ENCODE results near the gene MAPK7. TPM values are rescaled to one million over a fixed set of nuclear protein-coding genes. Genes with fewer than 3 reads are reported as not detected.

Gene MAPK7
- total RNA-seq, 2 experiments from 2014 or later = 25.1 to 27.1 TPM

DNA sequence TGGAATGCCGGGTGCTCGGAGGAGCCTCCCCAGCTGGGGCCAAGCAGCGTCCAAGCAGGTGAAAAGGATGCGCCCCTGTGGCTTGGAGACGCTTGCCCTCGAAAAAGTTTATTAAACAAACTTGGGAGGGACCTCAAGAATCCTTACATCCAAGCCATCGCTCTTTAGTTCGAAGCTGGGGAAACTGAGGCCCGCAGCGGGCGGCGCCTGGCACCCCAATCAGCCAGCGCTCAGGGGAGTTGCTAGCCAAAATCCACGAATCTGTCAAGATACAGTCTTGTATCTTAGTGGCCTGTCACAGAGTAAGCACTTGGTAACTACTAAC, 15.2 kb upstream of the MAPK7 start:
- TF ChIP-seq, protein P1, sequence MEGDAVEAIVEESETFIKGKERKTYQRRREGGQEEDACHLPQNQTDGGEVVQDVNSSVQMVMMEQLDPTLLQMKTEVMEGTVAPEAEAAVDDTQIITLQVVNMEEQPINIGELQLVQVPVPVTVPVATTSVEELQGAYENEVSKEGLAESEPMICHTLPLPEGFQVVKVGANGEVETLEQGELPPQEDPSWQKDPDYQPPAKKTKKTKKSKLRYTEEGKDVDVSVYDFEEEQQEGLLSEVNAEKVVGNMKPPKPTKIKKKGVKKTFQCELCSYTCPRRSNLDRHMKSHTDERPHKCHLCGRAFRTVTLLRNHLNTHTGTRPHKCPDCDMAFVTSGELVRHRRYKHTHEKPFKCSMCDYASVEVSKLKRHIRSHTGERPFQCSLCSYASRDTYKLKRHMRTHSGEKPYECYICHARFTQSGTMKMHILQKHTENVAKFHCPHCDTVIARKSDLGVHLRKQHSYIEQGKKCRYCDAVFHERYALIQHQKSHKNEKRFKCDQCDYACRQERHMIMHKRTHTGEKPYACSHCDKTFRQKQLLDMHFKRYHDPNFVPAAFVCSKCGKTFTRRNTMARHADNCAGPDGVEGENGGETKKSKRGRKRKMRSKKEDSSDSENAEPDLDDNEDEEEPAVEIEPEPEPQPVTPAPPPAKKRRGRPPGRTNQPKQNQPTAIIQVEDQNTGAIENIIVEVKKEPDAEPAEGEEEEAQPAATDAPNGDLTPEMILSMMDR (IDR thresholded peaks at IDR 0.05) = peak; percentile 11
- Mint-ChIP-seq H3K4me1 (ENCODE audit: low read depth) (peaks cover 5% of the 10 kb centered on the region), H3K4me3 (peak overlapping the region; percentile 81), H3K27me3 (peaks cover 4% of the 10 kb centered on the region), H3K27ac (peak overlapping the region; percentile 81), H3K9me3 (no peaks in the 10 kb centered on the region), H3K36me3 (ENCODE audit: low read depth) (no peaks in the 10 kb centered on the region)
- CTCF ChIA-PET = interaction anchor here (0.6 to 7.8 kb wide), 51 partner anchors 10 to 404 kb away, joined by 3 to 133 read pairs (median 4); partner anchors contain the start of genes ALDH3A2 and MAPK7
- ATAC-seq (no peak), DNase-seq (no peak)
- POLR2A ChIA-PET = interaction anchor here (0.7 to 1.4 kb wide), 6 partner anchors 15 to 400 kb away, joined by 3 to 6 read pairs (median 4); partner anchors contain the start of genes ALDH3A2 and MAPK7
- intact Hi-C loops (cut with micrococcal nuclease) = loop anchor here (2.0 kb wide), 1 partner anchor 84 kb away; no protein-coding TSS in a partner anchor

DNA sequence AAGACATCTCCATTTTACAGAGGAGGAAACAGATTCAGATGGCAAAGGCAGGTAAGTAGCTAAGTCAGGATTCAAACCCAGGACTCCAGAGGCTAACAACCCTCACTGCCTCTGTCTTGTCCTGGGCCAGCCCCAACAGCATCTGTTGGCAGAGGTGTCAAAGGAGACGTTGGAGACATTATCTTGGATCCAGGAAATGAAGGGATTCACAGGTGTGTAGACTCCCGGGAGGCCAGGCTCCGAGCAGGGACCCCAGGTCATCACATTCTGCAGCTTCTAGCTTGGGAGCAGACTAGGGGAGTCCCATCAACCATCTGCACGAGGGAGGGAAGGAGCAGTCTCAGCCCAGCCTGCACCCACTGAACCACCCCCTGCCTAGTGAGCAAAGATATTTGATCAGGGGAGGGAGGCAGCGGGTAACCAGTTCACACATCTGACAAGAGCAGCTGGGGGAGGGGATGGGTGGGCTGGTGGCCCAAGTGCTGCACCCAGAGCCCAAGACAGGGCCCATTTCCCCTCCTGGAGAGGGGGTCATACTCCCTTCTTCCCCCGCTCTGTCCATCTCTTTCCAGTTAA, 14.8 kb upstream of the MAPK7 start:
- Mint-ChIP-seq H3K4me1 (ENCODE audit: low read depth) (peaks cover 5% of the 10 kb centered on the region), H3K4me3 (peak overlapping the region; percentile 81), H3K9me3 (no peaks in the 10 kb centered on the region), H3K27ac (no peak overlapping the region), H3K36me3 (ENCODE audit: low read depth) (no peaks in the 10 kb centered on the region), H3K27me3 (peaks cover 4% of the 10 kb centered on the region)
- CTCF ChIA-PET = interaction anchor here (0.6 to 7.8 kb wide), 41 partner anchors 9 to 404 kb away, joined by 3 to 133 read pairs (median 5); partner anchors contain the start of genes ALDH3A2 and MAPK7
- POLR2A ChIA-PET = interaction anchor here (0.7 to 1.4 kb wide), 6 partner anchors 15 to 400 kb away, joined by 3 to 6 read pairs (median 4); partner anchors contain the start of genes ALDH3A2 and MAPK7
- DNase-seq (no peak), ATAC-seq (no peak)
- TF ChIP-seq, protein P1 (IDR thresholded peaks at IDR 0.05) = no peak
- intact Hi-C loops (cut with micrococcal nuclease) = loop anchor here (2.0 kb wide), 1 partner anchor 83 kb away; no protein-coding TSS in a partner anchor

DNA sequence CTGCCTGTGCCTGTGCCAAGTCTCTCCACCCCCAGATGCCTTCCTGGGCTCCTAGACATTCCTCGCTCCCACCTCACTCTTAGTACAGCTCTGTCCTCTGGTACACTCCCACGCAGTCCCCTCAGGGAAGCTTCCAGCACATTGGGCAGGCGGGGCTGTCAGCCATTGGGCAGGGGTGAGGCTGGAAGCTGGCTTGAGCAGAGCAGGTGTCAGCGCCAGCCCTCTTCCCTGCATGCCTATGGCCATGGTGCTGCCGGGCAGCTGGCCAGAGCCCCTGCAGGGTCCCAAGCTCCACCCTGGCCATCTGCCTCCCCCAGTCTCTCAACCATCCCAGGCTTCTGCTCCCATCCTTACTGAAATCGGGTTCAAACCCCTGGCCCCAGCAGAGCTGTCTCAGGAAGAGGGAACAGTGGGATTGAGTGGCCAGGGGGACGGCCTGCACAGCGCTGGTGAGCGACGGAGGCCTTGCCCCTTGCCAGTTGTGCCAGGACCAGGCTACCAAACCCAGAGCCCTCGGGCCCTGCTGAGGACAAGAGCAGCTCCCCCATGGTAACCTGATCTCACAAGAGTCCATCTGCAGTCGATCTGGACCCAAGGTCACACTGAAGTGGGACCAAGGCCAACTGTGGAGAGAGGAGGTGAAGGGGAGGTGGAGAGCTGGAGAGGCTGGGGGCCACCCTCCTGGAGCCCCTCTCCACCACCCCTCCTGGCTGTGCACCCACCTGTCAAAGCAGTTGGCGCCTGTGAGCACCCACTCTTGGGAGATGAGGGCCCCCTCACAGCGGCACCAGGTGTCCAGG, 13.4 kb upstream of the MAPK7 start:
- TF ChIP-seq, protein P1 (IDR thresholded peaks at IDR 0.05) = no peak
- H3K36me3 Mint-ChIP-seq (ENCODE audit: low read depth) = no peaks in the 10 kb centered on the region
- DNase-seq (no peak), ATAC-seq (no peak)
- intact Hi-C loops (cut with micrococcal nuclease) = no loop called here
- H3K9me3 Mint-ChIP-seq = no peaks in the 10 kb centered on the region
- POLR2A ChIA-PET = interaction anchor here (0.6 to 1.1 kb wide), 4 partner anchors 10 to 51 kb away, joined by 3 to 4 read pairs (median 3); no protein-coding TSS in a partner anchor
- no peak overlapping the region for H3K4me3 Mint-ChIP-seq
- no peak overlapping the region for H3K27ac Mint-ChIP-seq
- peaks cover 14% of the 10 kb centered on the region for H3K4me1 Mint-ChIP-seq (ENCODE audit: low read depth)
- H3K27me3 Mint-ChIP-seq = peaks cover 4% of the 10 kb centered on the region
- CTCF ChIA-PET = interaction anchor here (0.6 to 7.8 kb wide), 6 partner anchors 10 to 402 kb away, joined by 3 to 133 read pairs (median 10); partner anchors contain the start of gene MAPK7

DNA sequence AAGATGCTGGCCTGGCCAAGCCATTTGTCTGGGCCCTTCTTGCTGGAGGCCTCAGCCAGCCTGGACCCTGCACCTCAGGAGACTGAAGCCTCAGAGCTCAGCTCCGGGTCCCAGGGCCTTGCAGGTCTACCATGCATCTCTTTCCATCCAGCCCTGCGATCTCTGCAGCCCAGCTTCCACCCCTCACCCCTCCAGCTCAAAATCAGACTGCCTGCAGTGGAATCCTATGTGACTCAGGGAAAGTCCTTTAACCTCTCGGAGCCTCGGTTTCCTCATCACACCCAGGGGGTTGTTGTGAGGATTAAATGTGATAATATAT, 12.8 kb upstream of the MAPK7 start:
- Mint-ChIP-seq H3K9me3 (no peaks in the 10 kb centered on the region), H3K4me3 (no peak overlapping the region), H3K27me3 (peaks cover 4% of the 10 kb centered on the region), H3K4me1 (ENCODE audit: low read depth) (peaks cover 19% of the 10 kb centered on the region), H3K36me3 (ENCODE audit: low read depth) (no peaks in the 10 kb centered on the region), H3K27ac (no peak overlapping the region)
- CTCF ChIA-PET = interaction anchor here (0.6 to 7.8 kb wide), 6 partner anchors 9 to 89 kb away, joined by 3 to 133 read pairs (median 4); partner anchors contain the start of gene MAPK7
- no peak for DNase-seq
- POLR2A ChIA-PET = interaction anchor here (0.6 to 1.1 kb wide), 3 partner anchors 10 to 51 kb away, joined by 3 to 4 read pairs (median 3); no protein-coding TSS in a partner anchor
- ATAC-seq = no peak
- intact Hi-C loops (cut with micrococcal nuclease) = no loop called here
- TF ChIP-seq, protein P1 (IDR thresholded peaks at IDR 0.05) = no peak
